HepG2 (cell line): ENCODE results near the gene IFNG.

ENCODE experiments used
- CHD4 ChIP-seq: fragments of 200-600 bp; sonication (generic); IDR thresholded peaks from 2 replicates; pipeline ENCODE4 v1.7.0; 2017; ENCODE audit warnings: mild to moderate bottlenecking, low read length, borderline replicate concordance
- CTCF ChIP-seq: sonication (generic); formaldehyde crosslinking; IDR thresholded peaks from 2 replicates; pipeline ENCODE4 v1.5.0; 2020; ENCODE audit warnings: mild to moderate bottlenecking, missing genetic modification reagents, moderate library complexity
- EZH2 ChIP-seq: conservative IDR thresholded peaks from 2 replicates; pipeline ENCODE4 v1.6.1; 2012; ENCODE audit warnings: mild to moderate bottlenecking, low read depth, low read length, moderate library complexity
- ZBTB40 ChIP-seq, 2 experiments: fragments of 450-650 bp in 1 of 2; sonication (generic) in 1 of 2; formaldehyde crosslinking in 1 of 2; IDR thresholded peaks; 2 replicates each; pipeline versions ENCODE4 v1.6.1 to v1.8.0; 2016 to 2022; ENCODE audit warnings: antibody characterized with exemption in 1 of 2, mild to moderate bottlenecking in 1 of 2, missing genetic modification reagents in 1 of 2
- TF ChIP-seq, protein P1 (sequence below), 2 experiments: IDR thresholded peaks; 2 replicates each; pipeline ENCODE4 v1.6.1; 2011 to 2012; ENCODE audit warnings: low read length in 2 of 2, borderline replicate concordance in 1 of 2, low read depth in 1 of 2, mild to moderate bottlenecking in 1 of 2, moderate library complexity in 1 of 2

DNA sequence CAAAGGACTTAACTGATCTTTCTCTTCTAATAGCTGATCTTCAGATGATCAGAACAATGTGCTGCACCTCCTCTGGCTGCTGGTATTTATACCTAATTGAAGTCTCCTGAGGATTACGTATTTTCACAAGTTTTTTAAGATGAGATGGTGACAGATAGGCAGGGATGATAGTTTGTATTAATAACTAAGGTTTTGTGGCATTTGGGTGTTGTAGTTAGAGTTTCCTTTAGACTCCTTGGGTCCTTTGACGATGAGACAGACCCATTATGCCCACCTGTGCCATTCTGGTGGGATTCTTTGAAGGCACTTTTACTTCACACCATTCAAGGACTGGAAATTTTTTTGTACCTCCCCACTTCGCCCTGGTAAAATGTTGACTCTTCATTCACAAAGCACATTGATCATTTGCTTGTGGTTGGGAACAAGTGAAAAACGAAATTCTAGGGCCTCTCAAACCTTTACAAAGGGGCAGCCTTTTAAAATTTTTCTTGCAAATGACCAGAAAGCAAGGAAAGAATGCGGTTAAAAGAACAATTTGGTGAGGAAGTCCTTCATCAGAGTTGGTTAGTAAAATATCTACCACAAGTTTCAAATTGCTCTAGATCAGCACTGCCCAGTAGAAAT, at the start of gene IFNG:
- no peak for TF ChIP-seq EZH2
- TF ChIP-seq, protein P1, sequence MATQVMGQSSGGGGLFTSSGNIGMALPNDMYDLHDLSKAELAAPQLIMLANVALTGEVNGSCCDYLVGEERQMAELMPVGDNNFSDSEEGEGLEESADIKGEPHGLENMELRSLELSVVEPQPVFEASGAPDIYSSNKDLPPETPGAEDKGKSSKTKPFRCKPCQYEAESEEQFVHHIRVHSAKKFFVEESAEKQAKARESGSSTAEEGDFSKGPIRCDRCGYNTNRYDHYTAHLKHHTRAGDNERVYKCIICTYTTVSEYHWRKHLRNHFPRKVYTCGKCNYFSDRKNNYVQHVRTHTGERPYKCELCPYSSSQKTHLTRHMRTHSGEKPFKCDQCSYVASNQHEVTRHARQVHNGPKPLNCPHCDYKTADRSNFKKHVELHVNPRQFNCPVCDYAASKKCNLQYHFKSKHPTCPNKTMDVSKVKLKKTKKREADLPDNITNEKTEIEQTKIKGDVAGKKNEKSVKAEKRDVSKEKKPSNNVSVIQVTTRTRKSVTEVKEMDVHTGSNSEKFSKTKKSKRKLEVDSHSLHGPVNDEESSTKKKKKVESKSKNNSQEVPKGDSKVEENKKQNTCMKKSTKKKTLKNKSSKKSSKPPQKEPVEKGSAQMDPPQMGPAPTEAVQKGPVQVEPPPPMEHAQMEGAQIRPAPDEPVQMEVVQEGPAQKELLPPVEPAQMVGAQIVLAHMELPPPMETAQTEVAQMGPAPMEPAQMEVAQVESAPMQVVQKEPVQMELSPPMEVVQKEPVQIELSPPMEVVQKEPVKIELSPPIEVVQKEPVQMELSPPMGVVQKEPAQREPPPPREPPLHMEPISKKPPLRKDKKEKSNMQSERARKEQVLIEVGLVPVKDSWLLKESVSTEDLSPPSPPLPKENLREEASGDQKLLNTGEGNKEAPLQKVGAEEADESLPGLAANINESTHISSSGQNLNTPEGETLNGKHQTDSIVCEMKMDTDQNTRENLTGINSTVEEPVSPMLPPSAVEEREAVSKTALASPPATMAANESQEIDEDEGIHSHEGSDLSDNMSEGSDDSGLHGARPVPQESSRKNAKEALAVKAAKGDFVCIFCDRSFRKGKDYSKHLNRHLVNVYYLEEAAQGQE (IDR thresholded peaks at IDR 0.05; ENCODE audit: borderline replicate concordance in 1 of 2, low read depth in 1 of 2, low read length in 2 of 2): no peak
- TF ChIP-seq CHD4: no peak
- no peak for TF ChIP-seq CTCF (CRISPR knock-in tag)
- TF ChIP-seq ZBTB40 (IDR thresholded peaks at IDR 0.05): no peak
- TF ChIP-seq ZBTB40 (CRISPR knock-in tag; IDR thresholded peaks at IDR 0.05): no peak
